ENCODE results near the gene PDE7B. TPM values are rescaled to one million over a fixed set of nuclear protein-coding genes. Genes with fewer than 3 reads are reported as not detected.
A peak's percentile ranks its signal among the peaks of the same experiment; 100 is the strongest.

PDE7B gene
- polyA plus RNA-seq, 1 of the 3 experiments (the other 2 are of a cell fraction) = 1.9 TPM

DNA sequence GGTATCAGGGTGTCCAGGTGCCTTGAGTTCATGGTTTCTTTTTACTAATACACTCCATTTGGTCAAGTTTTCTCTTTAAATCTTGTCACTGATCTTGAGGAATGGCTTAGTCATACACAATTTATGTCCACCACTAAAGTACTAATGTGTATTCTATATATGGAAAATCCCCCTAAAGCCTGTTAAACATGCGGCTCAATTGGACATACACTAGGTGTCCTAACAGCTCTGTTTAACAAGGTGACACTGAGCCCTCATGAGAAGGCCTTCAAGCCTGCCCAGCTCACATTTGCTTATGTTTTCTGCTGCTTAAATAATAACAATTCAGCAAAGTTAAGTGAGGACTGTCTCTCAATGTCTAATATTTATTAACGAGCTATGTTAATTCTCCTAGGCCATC is 31.5 kb downstream of the PDE7B start:
- Histone ChIP-seq H3K79me2 (ENCODE audit: insufficient read depth) (no peaks in the 10 kb centered on the region), H2AFZ (ENCODE audit: low read depth) (peak overlapping the region; percentile 9; the same call in 1 of the 2 replicates), H3K27me3 (ENCODE audit: insufficient read depth) (no peaks in the 10 kb centered on the region), H3K27ac (ENCODE audit: low read depth in 2 of 2, low read length in 1 of 2) (no peak overlapping the region), H3F3A (replicated peaks; ENCODE audit: insufficient read depth) (no peaks in the 10 kb centered on the region), H4K20me1 (ENCODE audit: insufficient read depth) (no peaks in the 10 kb centered on the region), H3K4me1 (ENCODE audit: control insufficient read depth in 1 of 2, insufficient read depth in 2 of 2, low read depth in 1 of 2, low read length in 1 of 2) (no peaks in the 10 kb centered on the region), H3K4me3 (ENCODE audit: low read depth in 2 of 2, low read length in 1 of 2) (no peak overlapping the region), H3K9me3 (no peaks in the 10 kb centered on the region), H3K9ac (no peak overlapping the region), H3K36me3 (replicated peaks in 1 of 2; ENCODE audit: control insufficient read depth in 1 of 2, insufficient read depth in 2 of 2, low read length in 1 of 2) (no peaks in the 10 kb centered on the region), H3K9me2 (no peaks in the 10 kb centered on the region), H3K4me2 (no peak overlapping the region)
- POLR2A ChIA-PET = no interaction called here
- 93% methylated on average over 2 of the region's 2 CpGs for WGBS (ENCODE audit: low lambda C conversion rate)
- no peak for DNase-seq
- TF ChIP-seq NFIC (IDR thresholded peaks at IDR 0.05; ENCODE audit: borderline replicate concordance) (no peak), RAD21 (IDR thresholded peaks at IDR 0.05; ENCODE audit: low read length) (0 out of 2 replicates have a peak, but pooled peaks have one; percentile 19)
- CTCF ChIA-PET = interaction anchor here (0.7 to 1.9 kb wide), 3 partner anchors 25 to 38 kb away, joined by 3 to 6 read pairs (median 3); no protein-coding TSS in a partner anchor

DNA sequence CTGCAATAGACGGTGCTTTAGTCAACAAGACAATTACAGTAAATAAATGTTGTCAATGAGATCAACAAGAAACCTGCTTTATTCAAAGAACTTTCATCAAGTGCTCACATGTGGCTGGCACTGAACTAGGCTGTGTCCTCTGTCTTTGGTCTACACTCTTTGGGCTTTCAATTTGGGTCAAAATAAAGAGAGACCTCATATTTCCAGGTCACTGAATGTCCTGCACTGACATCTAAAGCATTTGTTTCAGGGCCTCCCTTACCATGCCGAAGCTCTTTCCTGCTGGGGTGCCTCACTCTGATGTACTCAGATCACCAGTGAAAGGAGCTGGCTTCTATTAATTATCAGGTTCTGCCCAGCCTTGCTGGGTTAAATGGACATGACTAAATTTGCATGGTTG is 32.0 kb downstream of the PDE7B start:
- Histone ChIP-seq H3K9ac (no peak overlapping the region), H3K27ac (ENCODE audit: low read depth in 2 of 2, low read length in 1 of 2) (no peak overlapping the region), H3K9me3 (no peaks in the 10 kb centered on the region), H3K4me2 (no peak overlapping the region), H3K9me2 (no peaks in the 10 kb centered on the region), H4K20me1 (ENCODE audit: insufficient read depth) (no peaks in the 10 kb centered on the region), H3K36me3 (replicated peaks in 1 of 2; ENCODE audit: control insufficient read depth in 1 of 2, insufficient read depth in 2 of 2, low read length in 1 of 2) (no peaks in the 10 kb centered on the region), H3K79me2 (ENCODE audit: insufficient read depth) (no peaks in the 10 kb centered on the region), H3K4me1 (ENCODE audit: control insufficient read depth in 1 of 2, insufficient read depth in 2 of 2, low read depth in 1 of 2, low read length in 1 of 2) (no peaks in the 10 kb centered on the region), H3K4me3 (ENCODE audit: low read depth in 2 of 2, low read length in 1 of 2) (no peak overlapping the region), H3F3A (replicated peaks; ENCODE audit: insufficient read depth) (no peaks in the 10 kb centered on the region), H3K27me3 (ENCODE audit: insufficient read depth) (no peaks in the 10 kb centered on the region), H2AFZ (ENCODE audit: low read depth) (no peak overlapping the region)
- 93% methylated on average over 2 of the region's 2 CpGs for WGBS (ENCODE audit: low lambda C conversion rate)
- DNase-seq = no peak
- ChIA-PET POLR2A (no interaction called here), CTCF (interaction anchor here (0.7 to 1.9 kb wide), 3 partner anchors 24 to 38 kb away, joined by 3 to 6 read pairs (median 3); no protein-coding TSS in a partner anchor)
- TF ChIP-seq RXRA (IDR thresholded peaks at IDR 0.05; ENCODE audit: borderline replicate concordance, low read depth) = no peak
- TF ChIP-seq RAD21 (IDR thresholded peaks at IDR 0.05; ENCODE audit: low read length) = no peak
- no peak for TF ChIP-seq RCOR1 (IDR thresholded peaks at IDR 0.05; ENCODE audit: low read length)
- TF ChIP-seq ELF1 (IDR thresholded peaks at IDR 0.05) = no peak
- TF ChIP-seq, protein P1, sequence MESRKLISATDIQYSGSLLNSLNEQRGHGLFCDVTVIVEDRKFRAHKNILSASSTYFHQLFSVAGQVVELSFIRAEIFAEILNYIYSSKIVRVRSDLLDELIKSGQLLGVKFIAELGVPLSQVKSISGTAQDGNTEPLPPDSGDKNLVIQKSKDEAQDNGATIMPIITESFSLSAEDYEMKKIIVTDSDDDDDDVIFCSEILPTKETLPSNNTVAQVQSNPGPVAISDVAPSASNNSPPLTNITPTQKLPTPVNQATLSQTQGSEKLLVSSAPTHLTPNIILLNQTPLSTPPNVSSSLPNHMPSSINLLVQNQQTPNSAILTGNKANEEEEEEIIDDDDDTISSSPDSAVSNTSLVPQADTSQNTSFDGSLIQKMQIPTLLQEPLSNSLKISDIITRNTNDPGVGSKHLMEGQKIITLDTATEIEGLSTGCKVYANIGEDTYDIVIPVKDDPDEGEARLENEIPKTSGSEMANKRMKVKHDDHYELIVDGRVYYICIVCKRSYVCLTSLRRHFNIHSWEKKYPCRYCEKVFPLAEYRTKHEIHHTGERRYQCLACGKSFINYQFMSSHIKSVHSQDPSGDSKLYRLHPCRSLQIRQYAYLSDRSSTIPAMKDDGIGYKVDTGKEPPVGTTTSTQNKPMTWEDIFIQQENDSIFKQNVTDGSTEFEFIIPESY (IDR thresholded peaks at IDR 0.05; ENCODE audit: borderline replicate concordance, low read depth) = no peak
- TF ChIP-seq, protein P2, sequence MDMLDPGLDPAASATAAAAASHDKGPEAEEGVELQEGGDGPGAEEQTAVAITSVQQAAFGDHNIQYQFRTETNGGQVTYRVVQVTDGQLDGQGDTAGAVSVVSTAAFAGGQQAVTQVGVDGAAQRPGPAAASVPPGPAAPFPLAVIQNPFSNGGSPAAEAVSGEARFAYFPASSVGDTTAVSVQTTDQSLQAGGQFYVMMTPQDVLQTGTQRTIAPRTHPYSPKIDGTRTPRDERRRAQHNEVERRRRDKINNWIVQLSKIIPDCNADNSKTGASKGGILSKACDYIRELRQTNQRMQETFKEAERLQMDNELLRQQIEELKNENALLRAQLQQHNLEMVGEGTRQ (IDR thresholded peaks at IDR 0.05; ENCODE audit: borderline replicate concordance, low read depth, low read length) = no peak
- TF ChIP-seq, protein P3, sequence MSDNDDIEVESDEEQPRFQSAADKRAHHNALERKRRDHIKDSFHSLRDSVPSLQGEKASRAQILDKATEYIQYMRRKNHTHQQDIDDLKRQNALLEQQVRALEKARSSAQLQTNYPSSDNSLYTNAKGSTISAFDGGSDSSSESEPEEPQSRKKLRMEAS (IDR thresholded peaks at IDR 0.05; ENCODE audit: low read depth) = no peak
- TF ChIP-seq TCF12 (IDR thresholded peaks at IDR 0.05) = no peak
- TF ChIP-seq CHD2 (IDR thresholded peaks at IDR 0.05; ENCODE audit: low read length, partially characterized antibody) = no peak

All from SK-N-SH (cell line).